Naive thymus-derived CD8-positive, alpha-beta T cell (primary cell): ENCODE data around the gene CAMTA1. TPM values are rescaled to one million over a fixed set of nuclear protein-coding genes. Genes with fewer than 3 reads are reported as not detected.

ENCODE experiments used
- ATAC-seq, 2 donors: fragments of 150-1000 bp; cut with Tn5 transposase in 1 of 2; sonication (Bioruptor Pico), chemical (Tn5 transposase) in 1 of 2; 1 replicate in 1 of 2; 2 replicates in 1 of 2; pipeline ENCODE4 v1.10.0; 2021; ENCODE audit warnings: mild to moderate bottlenecking in 2 of 2, moderate library complexity in 2 of 2
- POLR2A ChIA-PET: fragments of 350-600 bp; sonication (Branson Sonifier 250); formaldehyde crosslinking; loops from one replicate; lab custom pipeline; 2021; ENCODE audit warnings: antibody characterized with exemption; lab: Charles Lee
- DNase-seq, 10 donors: peaks; one replicate each; pipeline versions ENCODE4 v3.0.0 to v3.0.0-alpha.2; 2020 to 2022
- H3K27ac Mint-ChIP-seq, 10 donors: one replicate each; pipeline ENCODE4 v1.8.0; 2020 to 2022; ENCODE audit warnings: mild to moderate bottlenecking in 10 of 10, mixed read lengths in 10 of 10, moderate library complexity in 4 of 10, inconsistent platforms in 1 of 10
- H3K27me3 Mint-ChIP-seq, 5 donors: one replicate each; pipeline ENCODE4 v1.8.0; 2021 to 2022; ENCODE audit warnings: mixed read lengths in 5 of 5
- H3K36me3 Mint-ChIP-seq, 3 donors: one replicate each; pipeline ENCODE4 v1.8.0; 2020 to 2022; ENCODE audit warnings: mixed read lengths in 3 of 3, mild to moderate bottlenecking in 2 of 3, inconsistent platforms in 1 of 3
- H3K4me1 Mint-ChIP-seq, 4 donors: one replicate each; pipeline ENCODE4 v1.8.0; 2021 to 2022; ENCODE audit warnings: mixed read lengths in 4 of 4
- H3K4me3 Mint-ChIP-seq, 10 donors: one replicate each; pipeline ENCODE4 v1.8.0; 2020 to 2022; ENCODE audit warnings: mild to moderate bottlenecking in 10 of 10, mixed read lengths in 10 of 10, moderate library complexity in 6 of 10, inconsistent platforms in 1 of 10
- H3K9me3 Mint-ChIP-seq, 9 donors: one replicate each; pipeline ENCODE4 v1.8.0; 2020 to 2022; ENCODE audit warnings: mixed read lengths in 9 of 9, mild to moderate bottlenecking in 3 of 9, inconsistent platforms in 1 of 9, moderate library complexity in 1 of 9
- polyA plus RNA-seq, 3 donors: library from polyadenylated mRNA; unstranded; fragments of 300-500 nt; fragmentation: Illumina TruSeq; gene quantifications; one replicate each; pipeline ENCODE4 v1.2.3, GENCODE V29; 2021
- total RNA-seq, 8 experiments: library from RNA in 2 of 8; stranded (reverse) in 2 of 8; gene quantifications; one replicate each; pipeline ENCODE4 v1.2.3 and lab custom pipeline; 2021 to 2026

The CAMTA1 gene
- total and polyA plus RNA-seq, 5 experiments from 2014 or later = 32.6 to 78.3 (median 47.3) TPM

GRCh38 chr1:7657287-7658016 is 872.2 kb downstream of the CAMTA1 start:
- DNase-seq (no peak), ATAC-seq (no peak)
- Mint-ChIP-seq H3K36me3 (no peaks in the 10 kb centered on the region), H3K27me3 (no peaks in the 10 kb centered on the region), H3K9me3 (no peaks in the 10 kb centered on the region), H3K27ac (no peak overlapping the region), H3K4me3 (no peak overlapping the region), H3K4me1 (no peaks in the 10 kb centered on the region)
- POLR2A ChIA-PET = no interaction called here

- POLR2A ChIA-PET = no interaction called here
- DNase-seq = no peak
Measured at GRCh38 chr1:7658099-7658498, 872.8 kb downstream of the CAMTA1 start.

GRCh38 chr1:7659514-7659913 is 874.3 kb downstream of the CAMTA1 start:
- H3K36me3 Mint-ChIP-seq = no peaks in the 10 kb centered on the region
- no peaks in the 10 kb centered on the region for H3K27me3 Mint-ChIP-seq
- no peak overlapping the region for H3K27ac Mint-ChIP-seq
- no peak for DNase-seq
- ATAC-seq = no peak
- H3K9me3 Mint-ChIP-seq = no peaks in the 10 kb centered on the region
- POLR2A ChIA-PET = no interaction called here
- H3K4me3 Mint-ChIP-seq = no peak overlapping the region
- H3K4me1 Mint-ChIP-seq = no peaks in the 10 kb centered on the region

More at GRCh38 chr1:7658099-7658498, 872.8 kb downstream of the CAMTA1 start:
- no peaks in the 10 kb centered on the region for H3K27me3 Mint-ChIP-seq
- H3K27ac Mint-ChIP-seq = no peak overlapping the region
- H3K4me1 Mint-ChIP-seq = no peaks in the 10 kb centered on the region
- ATAC-seq = no peak
- H3K9me3 Mint-ChIP-seq = no peaks in the 10 kb centered on the region
- H3K4me3 Mint-ChIP-seq = no peak overlapping the region
- no peaks in the 10 kb centered on the region for H3K36me3 Mint-ChIP-seq

GRCh38 chr1:7663451-7664146 is 878.3 kb downstream of the CAMTA1 start:
- Mint-ChIP-seq H3K36me3 (no peaks in the 10 kb centered on the region), H3K4me1 (peaks cover 0 to 6% (median 2%) of the 10 kb centered on the region in 4 donors), H3K4me3 (no peak overlapping the region), H3K27me3 (no peaks in the 10 kb centered on the region), H3K9me3 (no peaks in the 10 kb centered on the region), H3K27ac (no peak overlapping the region)
- DNase-seq (no peak), ATAC-seq (no peak)
- POLR2A ChIA-PET = interaction anchor here (0.6 kb wide), 1 partner anchor 26 kb away, joined by 3 read pairs; no protein-coding TSS in a partner anchor

GRCh38 chr1:7664147-7664892 is 879.1 kb downstream of the CAMTA1 start:
- POLR2A ChIA-PET = no interaction called here
- no peaks in the 10 kb centered on the region for H3K9me3 Mint-ChIP-seq
- H3K4me3 Mint-ChIP-seq = no peak overlapping the region

GRCh38 chr1:7664893-7665250 is 879.6 kb downstream of the CAMTA1 start:
- DNase-seq (no peak), ATAC-seq (no peak)
- Mint-ChIP-seq H3K4me3 (no peak overlapping the region), H3K27me3 (peaks cover 0 to 2% (median 0%) of the 10 kb centered on the region in 5 donors), H3K27ac (no peak overlapping the region), H3K36me3 (no peaks in the 10 kb centered on the region), H3K4me1 (peaks cover 0 to 10% (median 4%) of the 10 kb centered on the region in 4 donors), H3K9me3 (no peaks in the 10 kb centered on the region)
- POLR2A ChIA-PET = no interaction called here

More at GRCh38 chr1:7664147-7664892, 879.1 kb downstream of the CAMTA1 start:
- no peaks in the 10 kb centered on the region for H3K36me3 Mint-ChIP-seq
- DNase-seq (no peak), ATAC-seq (no peak)
- no peaks in the 10 kb centered on the region for H3K27me3 Mint-ChIP-seq
- peaks cover 0 to 6% (median 2%) of the 10 kb centered on the region in 4 donors for H3K4me1 Mint-ChIP-seq
- H3K27ac Mint-ChIP-seq = no peak overlapping the region

GRCh38 chr1:7666249-7666648 is 881.0 kb downstream of the CAMTA1 start:
- no peaks in the 10 kb centered on the region for H3K36me3 Mint-ChIP-seq
- POLR2A ChIA-PET = interaction anchor here (2.1 kb wide), 1 partner anchor 87 kb away, joined by 7 read pairs; no protein-coding TSS in a partner anchor
- ATAC-seq (no peak), DNase-seq (no peak)
- H3K4me1 Mint-ChIP-seq = peaks cover 0 to 16% (median 5%) of the 10 kb centered on the region in 4 donors
- H3K9me3 Mint-ChIP-seq = no peaks in the 10 kb centered on the region
- H3K4me3 Mint-ChIP-seq = no peak overlapping the region
- H3K27me3 Mint-ChIP-seq = peaks cover 0 to 10% (median 2%) of the 10 kb centered on the region in 5 donors
- no peak overlapping the region for H3K27ac Mint-ChIP-seq

- DNase-seq = no peak
- no peaks in the 10 kb centered on the region for H3K9me3 Mint-ChIP-seq
- no peak for ATAC-seq
- no peak overlapping the region for H3K27ac Mint-ChIP-seq
- no peak overlapping the region for H3K4me3 Mint-ChIP-seq
- POLR2A ChIA-PET = interaction anchor here (2.1 kb wide), 1 partner anchor 86 kb away, joined by 7 read pairs; no protein-coding TSS in a partner anchor
- H3K36me3 Mint-ChIP-seq = no peaks in the 10 kb centered on the region
- peaks cover 0 to 10% (median 2%) of the 10 kb centered on the region in 5 donors for H3K27me3 Mint-ChIP-seq
- H3K4me1 Mint-ChIP-seq = peaks cover 0 to 16% (median 5%) of the 10 kb centered on the region in 4 donors
Measured at GRCh38 chr1:7667159-7667558, 881.9 kb downstream of the CAMTA1 start.

- DNase-seq (peak; percentile 63 to 86 (median 78)), ATAC-seq (peak; percentile 67 to 83)
- Mint-ChIP-seq H3K4me1 (peaks cover 0 to 16% (median 8%) of the 10 kb centered on the region in 4 donors), H3K4me3 (no peak overlapping the region), H3K27me3 (peaks cover 0 to 10% (median 2%) of the 10 kb centered on the region in 5 donors), H3K36me3 (no peaks in the 10 kb centered on the region), H3K9me3 (no peaks in the 10 kb centered on the region), H3K27ac (no peak overlapping the region)
- POLR2A ChIA-PET = interaction anchor here (2.1 kb wide), 1 partner anchor 85 kb away, joined by 7 read pairs; no protein-coding TSS in a partner anchor
Measured at GRCh38 chr1:7667625-7668218, 882.5 kb downstream of the CAMTA1 start.

- ATAC-seq (peak; percentile 79 to 85), DNase-seq (peak; percentile 32 to 73 (median 53))
- Mint-ChIP-seq H3K9me3 (no peaks in the 10 kb centered on the region), H3K4me3 (peak overlapping the region in 5 of 10 donors; percentile 22 to 57 (median 36)), H3K27ac (peak overlapping the region in 2 of 10 donors; percentile 43 to 44), H3K4me1 (peaks cover 0 to 22% (median 13%) of the 10 kb centered on the region in 4 donors), H3K27me3 (peaks cover 0 to 13% (median 2%) of the 10 kb centered on the region in 5 donors), H3K36me3 (no peaks in the 10 kb centered on the region)
- POLR2A ChIA-PET = interaction anchor here (0.6 to 1.2 kb wide), 2 partner anchors 18 to 83 kb away, joined by 3 to 5 read pairs; no protein-coding TSS in a partner anchor
Measured at GRCh38 chr1:7669559-7670311, 884.5 kb downstream of the CAMTA1 start.

GRCh38 chr1:7670334-7671145 is 885.3 kb downstream of the CAMTA1 start:
- Mint-ChIP-seq H3K4me1 (peaks cover 0 to 22% (median 13%) of the 10 kb centered on the region in 4 donors), H3K27me3 (peaks cover 0 to 21% (median 2%) of the 10 kb centered on the region in 5 donors), H3K36me3 (no peaks in the 10 kb centered on the region), H3K27ac (peak overlapping the region in 3 of 10 donors; percentile 8 to 44 (median 43)), H3K9me3 (no peaks in the 10 kb centered on the region), H3K4me3 (peak overlapping the region in 5 of 10 donors; percentile 14 to 57 (median 36))
- DNase-seq (no peak), ATAC-seq (no peak)
- POLR2A ChIA-PET = interaction anchor here (0.6 kb wide), 1 partner anchor 17 kb away, joined by 3 read pairs; no protein-coding TSS in a partner anchor
